OCI-LY7 (cell line): ENCODE measurements around the gene AKAP10. TPM values are rescaled to one million over a fixed set of nuclear protein-coding genes. Genes with fewer than 3 reads are reported as not detected.
A peak's percentile ranks its signal among the peaks of the same experiment; 100 is the strongest.

Experiments
- BruUV-seq: library from RNA; stranded (reverse); fragments of 400-500 nt; replicated peaks from 2 replicates; lab custom pipeline; 2021; lab: Mats Ljungman, UMichigan
- CTCF ChIA-PET: fragments of 300-600 bp; sonication (Branson Sonifier 250); formaldehyde crosslinking; loops from one replicate; lab custom pipeline; 2022; ENCODE audit warnings: antibody characterized with exemption; ENCODE audit not compliant: unreplicated experiment; lab: Charles Lee
- POLR2A ChIA-PET: fragments of 300-600 bp; sonication (Branson Sonifier 250); formaldehyde crosslinking; loops from one replicate; lab custom pipeline; 2022; ENCODE audit warnings: antibody characterized with exemption; lab: Charles Lee
- DNase-seq: peaks from one replicate; pipeline ENCODE4 v3.0.0-alpha.2; 2015; ENCODE audit warnings: low spot score
- H2AFZ ChIP-seq: fragments of 200-600 bp; sonication (generic), shearing (Covaris generic); 2 replicates; pipeline ENCODE4 v1.6.1; 2014; ENCODE audit warnings: mild to moderate bottlenecking, antibody characterized with exemption, low read length, moderate library complexity
- H3K27ac ChIP-seq: fragments of 200-600 bp; sonication (generic); 2 replicates; pipeline ENCODE4 v1.5.1; 2014; ENCODE audit warnings: mixed run types, low read depth, mild to moderate bottlenecking, moderate library complexity, low read length, inconsistent platforms; ENCODE audit not compliant: poor library complexity, severe bottlenecking
- H3K36me3 ChIP-seq: fragments of 200-600 bp; sonication (generic); 2 replicates; pipeline ENCODE4 v1.6.1; 2014; ENCODE audit warnings: mild to moderate bottlenecking, antibody characterized with exemption, low read length, moderate library complexity, mixed read lengths; ENCODE audit not compliant: insufficient read depth
- H3K4me1 ChIP-seq: fragments of 200-600 bp; sonication (generic); 2 replicates; pipeline ENCODE4 v1.5.1; 2014; ENCODE audit warnings: mild to moderate bottlenecking, low read length; ENCODE audit not compliant: insufficient read depth, poor library complexity, severe bottlenecking
- H3K4me2 ChIP-seq: fragments of 200-600 bp; sonication (generic); 2 replicates; pipeline ENCODE4 v1.6.1; 2014; ENCODE audit warnings: mild to moderate bottlenecking, low read length
- H3K4me3 ChIP-seq: fragments of 200-600 bp; sonication (generic); 2 replicates; pipeline ENCODE4 v1.5.1; 2014; ENCODE audit warnings: mild to moderate bottlenecking, low read depth, low read length; ENCODE audit not compliant: poor library complexity, severe bottlenecking
- H3K79me2 ChIP-seq: fragments of 200-600 bp; sonication (generic); 2 replicates; pipeline ENCODE4 v1.6.1; 2016; ENCODE audit warnings: low read depth, mild to moderate bottlenecking, low read length, moderate library complexity, mixed read lengths; ENCODE audit not compliant: insufficient read depth
- H3K9me2 ChIP-seq: fragments of 200-600 bp; sonication (generic); 2 replicates; pipeline ENCODE4 v1.6.1; 2016; ENCODE audit warnings: mild to moderate bottlenecking, low read length, mixed read lengths; ENCODE audit not compliant: insufficient read depth
- H3K9me3 ChIP-seq: fragments of 200-600 bp; sonication (generic); 2 replicates; pipeline ENCODE4 v1.6.1; 2014; ENCODE audit warnings: mild to moderate bottlenecking, mixed run types, low read length, mixed read lengths
- H4K20me1 ChIP-seq: fragments of 200-600 bp; sonication (generic); 2 replicates; pipeline ENCODE4 v1.6.1; 2014; ENCODE audit warnings: mild to moderate bottlenecking, antibody characterized with exemption, low read length, moderate library complexity, mixed read lengths; ENCODE audit not compliant: insufficient read depth
- CTCF ChIP-seq: fragments of 200-600 bp; sonication (generic); conservative IDR thresholded peaks from 2 replicates; pipeline ENCODE4 v1.5.1; 2014; ENCODE audit warnings: mild to moderate bottlenecking, antibody characterized with exemption, low read length, moderate library complexity, mixed read lengths
- EZH2phosphoT487 ChIP-seq: fragments of 200-600 bp; sonication (generic); IDR thresholded peaks from 2 replicates; pipeline ENCODE4 v1.6.1; 2018; ENCODE audit warnings: low read depth, borderline replicate concordance, mild to moderate bottlenecking, mixed run types, antibody characterized with exemption, low read length, moderate library complexity, mixed read lengths
- intact Hi-C: fragments of 100-400 bp; cut with micrococcal nuclease; formaldehyde crosslinking; loops from one replicate; pipeline ENCODE4 v1.10.0; 2022; ENCODE audit not compliant: unreplicated experiment
- total RNA-seq, 2 experiments: library from RNA; depleted of rRNA in 1 of 2; stranded (reverse); fragments of >200 nt in 1 of 2; shearing (Covaris generic) in 1 of 2; gene quantifications; 2 replicates each; pipeline ENCODE4 v1.2.3, GENCODE V29; 2014 to 2022

Gene AKAP10
- total RNA-seq, 2 experiments from 2014 or later, result 20.5 to 35.7 TPM

- no peak overlapping the region for H3K4me2 ChIP-seq
- BruUV-seq, result no TSS peak
- ChIA-PET POLR2A (no interaction called here), CTCF (no interaction called here)
- H2AFZ ChIP-seq, result no peak overlapping the region
- H4K20me1 ChIP-seq, result no peaks in the 10 kb centered on the region
- TF ChIP-seq CTCF (no peak), EZH2phosphoT487 (no peak)
- H3K79me2 ChIP-seq, result no peaks in the 10 kb centered on the region
- H3K4me3 ChIP-seq, result no peak overlapping the region
- peaks cover 4% of the 10 kb centered on the region for H3K4me1 ChIP-seq
- H3K27ac ChIP-seq, result no peak overlapping the region
- intact Hi-C loops, result no loop called here
- no peaks in the 10 kb centered on the region for H3K9me2 ChIP-seq
- H3K9me3 ChIP-seq, result no peaks in the 10 kb centered on the region
- no peak for DNase-seq
- no peaks in the 10 kb centered on the region for H3K36me3 ChIP-seq
Observed at GRCh38 chr17:20010936-20011335, 33.3 kb upstream of the AKAP10 start.

GRCh38 chr17:20010099-20010863 lies 32.7 kb upstream of the AKAP10 start:
- H4K20me1 ChIP-seq, result no peaks in the 10 kb centered on the region
- CTCF ChIA-PET, result no interaction called here
- no peak overlapping the region for H3K27ac ChIP-seq
- H3K4me2 ChIP-seq, result peak overlapping the region; percentile 85
- no peaks in the 10 kb centered on the region for H3K9me2 ChIP-seq
- no peak for DNase-seq
- H3K9me3 ChIP-seq, result no peaks in the 10 kb centered on the region
- POLR2A ChIA-PET, result interaction anchor here (0.6 to 0.7 kb wide), 2 partner anchors 79 to 236 kb away, joined by 4 read pairs; no protein-coding TSS in a partner anchor
- no TSS peak for BruUV-seq
- H3K79me2 ChIP-seq, result no peaks in the 10 kb centered on the region
- intact Hi-C loops, result no loop called here
- no peaks in the 10 kb centered on the region for H3K36me3 ChIP-seq
- peak overlapping the region; percentile 69 for H3K4me3 ChIP-seq
- TF ChIP-seq CTCF, result peak; percentile 38; the same call in 1 of the 2 replicates
- no peak for TF ChIP-seq EZH2phosphoT487
- peaks cover 4% of the 10 kb centered on the region for H3K4me1 ChIP-seq
- peak overlapping the region; percentile 90 for H2AFZ ChIP-seq
